22Rv1 (cell line): Measurements from ENCODE around the gene MTA3.

Experiments
- CTCF ChIP-seq: fragments of 450-650 bp; IDR thresholded peaks from 2 replicates; pipeline ENCODE4 v1.5.1; 2017; ENCODE audit warnings: mild to moderate bottlenecking
- ZFX ChIP-seq: fragments of 450-650 bp; IDR thresholded peaks from 2 replicates; pipeline ENCODE4 v1.6.1; 2017; ENCODE audit warnings: antibody characterized with exemption, borderline replicate concordance

DNA sequence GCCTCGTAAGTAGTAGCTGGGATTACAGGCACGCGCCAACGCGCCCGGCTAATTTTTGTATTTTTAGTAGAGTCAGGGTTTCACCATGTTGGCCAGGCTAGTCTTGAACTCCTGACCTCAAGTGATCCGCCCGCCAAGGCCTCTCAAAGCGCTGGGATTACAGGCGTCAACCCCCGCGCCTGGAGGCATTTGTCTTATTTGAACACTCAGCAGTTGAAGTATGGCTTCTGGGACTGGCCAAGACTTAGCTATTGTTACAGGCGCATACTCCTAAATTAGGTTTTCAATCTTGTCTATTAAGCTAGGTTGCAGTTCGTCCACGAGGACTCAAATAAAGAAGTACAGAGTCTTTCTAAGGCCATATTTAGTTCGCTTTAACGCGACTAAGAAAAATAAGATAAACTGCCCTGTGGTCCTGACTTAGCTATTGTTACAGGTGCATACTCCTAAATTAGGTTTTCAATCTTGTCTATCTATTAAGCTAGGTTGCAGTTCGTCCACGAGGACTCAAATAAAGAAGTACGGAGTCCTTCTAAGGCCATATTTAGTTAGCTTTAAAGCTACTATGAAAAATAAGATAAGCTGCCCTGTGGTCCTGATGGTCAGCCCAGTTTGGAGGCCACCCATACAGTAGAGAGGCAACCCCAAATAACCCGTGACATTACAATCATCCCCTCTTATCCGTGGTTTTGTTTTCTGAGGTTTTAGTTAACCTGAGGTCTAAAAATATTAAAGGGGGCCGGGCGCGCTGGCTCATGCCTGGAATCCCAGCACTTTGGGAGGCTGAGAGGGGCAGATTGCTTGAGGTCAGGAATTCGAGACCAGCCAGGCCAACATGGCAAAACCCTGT lies 20.8 kb upstream of the MTA3 start:
- TF ChIP-seq CTCF: no peak
- no peak for TF ChIP-seq ZFX
